Astrocyte (in vitro differentiated cells and primary cell): ENCODE data around the gene OR2W1.

Source experiments
- CTCF ChIP-seq: IDR thresholded peaks from 2 replicates; pipeline ENCODE4 v1.5.1; 2011; ENCODE audit warnings: low read depth, mild to moderate bottlenecking, inconsistent platforms, low read length, moderate library complexity; ENCODE audit not compliant: insufficient read depth
- EZH2 ChIP-seq: IDR thresholded peaks from 2 replicates; pipeline ENCODE4 v1.6.1; 2012; ENCODE audit warnings: mild to moderate bottlenecking, low read length, inconsistent platforms; ENCODE audit not compliant: insufficient read depth

GRCh38 chr6:29021434-29021833, 23.5 kb downstream of the OR2W1 start:
- TF ChIP-seq CTCF (no peak), EZH2 (no peak)
